ENCODE measurements around the gene DGLUCY.
"Not testable (repeated sequence)": the region's sequence is repeated elsewhere in the genome, so short reads cannot be mapped to it uniquely, and the experiment has no call there.

Gene DGLUCY

DNA sequence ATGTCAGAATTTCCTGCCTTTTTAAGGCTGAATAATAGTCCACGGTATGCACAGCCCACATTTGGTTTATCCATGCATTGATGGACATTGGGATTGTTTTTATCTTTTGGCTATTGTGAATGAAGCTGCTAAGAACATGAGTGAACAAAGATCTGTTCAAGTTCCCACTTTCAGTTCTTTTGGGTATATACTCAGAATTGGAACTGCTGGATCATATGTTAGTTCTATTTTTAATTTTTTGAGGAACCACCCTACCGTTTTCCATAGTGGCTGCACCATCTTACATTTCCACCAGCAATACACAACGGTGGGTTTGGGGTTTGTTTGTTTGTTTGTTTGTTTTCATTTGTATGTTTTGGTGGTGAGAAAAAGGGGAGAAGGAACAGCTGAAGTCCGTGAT lies 124.2 kb downstream of the DGLUCY start:
- no peak for DNase-seq (ENCODE audit: low spot score)

DNA sequence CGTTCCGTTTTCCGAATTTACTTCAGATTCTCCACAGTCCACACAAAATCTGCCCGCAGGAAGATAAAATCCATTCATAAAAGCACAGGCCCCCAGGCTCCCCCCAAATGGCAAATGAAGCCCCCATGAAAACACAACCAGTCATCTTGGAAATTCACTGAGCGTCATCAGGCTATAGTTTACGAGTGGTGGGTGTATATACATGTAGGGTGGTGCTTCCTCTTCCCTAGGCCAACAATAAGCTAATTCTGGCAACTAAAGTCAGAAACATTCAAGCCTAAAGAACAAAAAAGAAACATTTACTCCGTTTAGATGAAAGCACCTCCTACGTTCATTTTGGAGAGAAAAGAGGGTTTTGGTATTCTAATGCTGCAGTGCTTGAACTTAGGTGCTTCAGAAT lies 124.8 kb downstream of the DGLUCY start:
- no peak for DNase-seq (ENCODE audit: low spot score)

DNA sequence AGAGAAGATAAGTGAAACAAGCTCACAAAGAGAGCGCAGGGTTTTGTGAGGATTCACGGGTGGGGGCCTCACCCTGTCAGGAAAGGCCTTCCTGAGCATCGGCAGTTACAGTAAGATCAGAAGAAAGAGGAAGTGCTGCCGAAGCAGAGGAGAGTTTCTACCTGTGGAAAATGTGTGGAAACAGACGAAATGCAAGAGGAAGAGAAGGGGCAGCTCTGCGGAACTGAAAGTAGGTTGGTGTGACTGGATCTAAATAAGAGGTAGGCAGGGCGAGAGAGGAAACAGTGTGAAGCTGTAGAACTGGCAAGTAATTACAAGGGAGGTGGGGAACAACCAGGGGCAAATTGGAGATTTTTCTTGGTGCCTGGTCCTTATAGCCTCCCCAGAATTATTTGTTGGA lies 128.0 kb downstream of the DGLUCY start:
- no peak for DNase-seq (ENCODE audit: low spot score)

DNA sequence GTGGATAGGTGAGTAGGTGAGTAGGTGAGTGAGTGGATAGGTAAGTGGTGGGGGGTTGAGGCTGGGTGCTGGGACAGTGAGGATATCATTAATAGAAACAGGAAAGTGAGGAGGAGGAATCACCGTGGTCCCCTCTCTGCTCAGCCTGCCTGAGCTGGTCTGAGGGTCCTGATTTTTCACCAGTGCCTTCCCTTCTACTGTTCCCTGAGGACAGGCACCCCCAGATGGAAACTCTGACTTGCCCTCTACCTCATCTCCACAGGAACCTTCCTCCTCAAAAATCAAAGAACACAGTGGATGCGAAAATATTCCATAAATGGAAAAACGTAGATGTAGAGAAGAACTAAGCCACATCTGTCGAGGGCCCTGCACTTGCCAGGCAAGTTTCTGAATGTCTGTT lies 128.8 kb downstream of the DGLUCY start:
- DNase-seq (ENCODE audit: low spot score): no peak

DNA sequence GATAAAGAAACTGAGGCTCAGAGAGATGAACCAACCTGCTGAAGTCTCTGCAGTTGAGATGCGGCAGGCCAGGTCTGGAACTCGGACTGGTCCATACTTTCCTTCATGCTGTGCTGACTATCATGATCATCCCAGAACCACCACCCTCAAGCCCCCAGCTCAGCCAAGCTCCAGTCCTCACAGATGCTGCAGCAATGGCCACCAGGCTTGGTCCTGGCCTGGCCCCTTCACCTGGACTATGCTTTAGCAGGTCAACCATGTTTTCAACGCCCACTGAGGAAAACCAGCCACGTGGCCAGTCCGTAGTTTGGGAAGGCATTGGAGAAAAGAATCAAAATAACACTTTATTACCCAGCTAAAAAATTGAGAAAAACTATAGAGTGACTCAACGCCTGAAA lies 129.2 kb downstream of the DGLUCY start:
- no peak for DNase-seq (ENCODE audit: low spot score)

DNA sequence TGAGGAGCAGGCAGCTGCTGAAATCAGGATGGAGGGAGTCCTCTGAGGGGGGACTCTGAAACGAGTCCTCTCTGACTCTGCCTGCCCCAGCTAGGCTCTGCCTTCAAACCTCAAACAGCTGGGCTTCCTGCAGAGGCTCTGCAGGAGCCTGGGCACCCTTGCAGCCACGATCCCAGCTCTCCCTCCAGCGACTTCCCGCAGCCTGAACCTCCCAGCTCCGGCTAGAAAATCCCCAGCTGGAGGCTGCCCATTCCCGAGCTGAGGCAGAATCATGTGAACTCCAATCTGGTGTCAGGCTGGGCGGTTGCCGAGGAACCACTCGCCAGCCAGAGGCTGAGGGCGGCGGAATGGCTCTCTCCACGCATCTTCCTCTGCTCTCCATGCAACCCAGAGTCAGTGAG lies 130.6 kb downstream of the DGLUCY start, which contains the start of gene GPR68:
Gene GPR68, minus strand, starts transcription at position 204 of the 401 bp plus-strand sequence. CDS start 9,654 bp downstream, outside the sequence.
- DNase-seq (ENCODE audit: low spot score): no peak

DNA sequence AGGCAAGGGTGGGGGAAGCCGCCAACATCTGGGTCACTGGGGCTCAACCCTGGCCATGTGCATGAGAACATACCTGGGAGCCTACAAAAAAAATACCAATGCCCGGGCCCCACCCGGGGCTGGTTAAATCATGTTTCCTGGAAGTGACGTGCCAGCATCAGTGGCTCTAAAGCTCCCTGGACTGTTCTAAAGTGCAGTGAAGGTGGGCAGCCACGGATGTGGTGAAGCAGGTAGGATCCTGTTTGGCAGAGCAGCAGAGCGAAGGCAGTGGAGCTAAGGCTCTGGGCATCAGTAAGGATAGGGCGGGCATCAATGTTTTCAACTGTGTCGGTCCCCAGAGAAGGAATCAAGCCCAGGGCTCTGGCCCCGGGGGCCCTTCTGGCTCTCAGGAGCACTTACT lies 131.2 kb downstream of the DGLUCY start:
- DNase-seq (ENCODE audit: low spot score): no peak

DNA sequence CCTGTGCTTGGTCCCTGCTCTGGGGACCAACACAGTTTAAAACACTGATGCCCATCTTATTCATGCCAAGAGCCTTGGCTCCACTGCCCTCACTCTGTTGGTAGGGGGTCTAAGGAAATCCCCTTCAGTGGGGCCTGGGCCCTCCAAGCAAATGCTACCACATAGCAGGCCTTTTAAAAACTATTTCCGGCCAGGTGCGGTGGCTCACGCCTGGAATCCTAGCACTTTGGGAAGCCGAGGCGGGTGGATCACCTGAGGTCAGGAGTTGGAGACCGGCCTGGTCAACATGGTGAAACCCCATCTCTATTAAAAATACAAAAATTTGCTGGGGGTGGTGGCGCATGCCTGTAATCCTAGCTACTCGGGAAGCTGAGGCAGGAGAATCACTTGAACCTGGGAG lies 131.7 kb downstream of the DGLUCY start:
- DNase-seq (ENCODE audit: low spot score): not testable (repeated sequence)

DNA sequence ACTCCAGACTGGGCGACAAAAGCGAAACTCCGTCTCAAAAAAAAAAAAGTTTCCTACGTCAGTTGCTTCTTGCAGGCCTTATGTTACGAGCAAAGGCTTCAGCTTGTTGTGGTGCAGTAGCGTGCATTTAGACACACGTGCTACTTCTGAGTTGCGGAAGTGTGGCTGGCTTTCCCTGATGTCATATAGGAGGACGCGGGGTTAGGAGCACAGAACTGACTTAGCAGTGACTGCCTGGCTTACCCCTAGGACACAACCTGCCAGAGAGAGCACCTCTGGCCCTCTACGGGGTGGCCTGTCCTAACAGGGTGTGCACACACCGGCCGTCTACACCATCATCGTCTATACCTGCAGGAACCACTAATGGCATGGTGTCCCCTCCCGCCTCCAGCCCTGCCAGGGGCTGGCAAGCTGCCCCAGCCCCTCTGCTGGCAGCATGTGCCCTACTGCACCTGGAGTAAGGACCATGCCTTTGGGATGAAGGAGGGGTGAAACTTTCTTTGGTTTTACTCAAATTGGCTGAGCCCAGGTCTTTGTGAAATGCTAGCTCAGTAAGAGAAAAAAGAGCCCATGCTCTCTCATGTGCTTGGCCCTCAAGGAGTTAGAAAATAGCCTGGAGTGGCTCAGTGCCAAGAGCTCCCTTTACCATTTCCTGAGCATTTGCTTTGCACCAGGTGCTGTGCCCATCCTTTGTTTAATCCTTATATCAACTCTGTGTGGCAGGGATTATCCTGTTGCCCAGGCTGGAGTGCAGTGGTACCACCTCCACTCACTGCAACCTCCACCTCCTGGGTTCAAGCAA lies 132.4 kb downstream of the DGLUCY start:
- no peak for DNase-seq (ENCODE audit: low spot score)

DNA sequence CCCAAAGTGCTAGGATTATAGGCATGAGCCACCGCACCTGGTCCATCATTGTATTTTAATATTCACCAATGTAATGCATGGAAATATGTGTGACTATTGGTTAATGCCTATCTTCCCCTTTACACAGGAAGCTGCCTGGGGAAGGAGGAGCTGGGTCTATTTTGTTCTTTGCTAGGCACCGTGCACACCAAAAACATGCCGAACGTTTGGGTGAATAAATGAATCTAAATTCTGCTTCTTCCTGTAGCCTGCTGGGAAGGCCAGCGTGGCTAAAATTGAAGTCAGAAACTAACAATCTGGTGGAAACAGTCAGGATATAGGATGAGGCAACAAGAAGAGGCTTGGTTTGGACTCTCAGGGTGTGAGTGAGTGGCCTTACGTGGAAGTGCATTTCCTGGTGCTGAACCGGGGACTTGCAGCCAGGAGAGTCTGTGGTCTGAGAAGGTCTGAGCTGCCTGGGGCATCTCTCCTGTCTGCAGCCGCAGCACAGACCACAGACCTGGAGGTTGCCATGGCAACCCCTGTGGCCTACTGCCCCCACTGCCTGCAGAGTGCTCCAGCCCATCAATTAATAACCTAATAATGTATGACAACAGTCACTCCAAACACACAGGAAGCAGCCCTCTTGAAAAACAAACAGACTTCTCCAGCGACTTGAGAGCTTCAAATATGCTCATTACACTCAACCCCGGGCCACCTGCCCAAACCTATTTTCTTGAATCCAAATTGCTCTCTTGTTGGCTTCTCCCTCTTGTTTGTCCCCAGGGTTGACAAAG lies 136.2 kb downstream of the DGLUCY start:
- DNase-seq (ENCODE audit: low spot score): no peak

DNA sequence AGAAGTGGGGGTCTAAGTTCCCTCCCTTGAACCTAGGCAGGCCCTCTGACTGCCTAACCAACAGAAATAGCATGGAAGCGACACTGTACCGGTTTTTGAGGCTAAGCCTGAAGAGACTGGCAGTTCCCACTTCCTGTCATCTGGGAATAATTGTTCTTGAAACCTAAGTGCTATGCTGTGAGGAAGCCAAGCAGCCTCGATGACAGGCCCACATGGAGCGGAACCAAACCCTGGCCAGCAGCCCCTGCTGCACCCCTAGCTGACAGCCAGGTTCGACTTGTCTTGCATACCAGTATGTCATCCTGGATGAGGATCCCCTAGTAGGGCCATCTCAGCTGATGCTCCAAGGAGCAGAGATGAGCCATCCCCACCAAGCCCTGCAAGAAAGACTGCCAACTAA lies 137.0 kb downstream of the DGLUCY start:
- DNase-seq (ENCODE audit: low spot score): no peak

DNA sequence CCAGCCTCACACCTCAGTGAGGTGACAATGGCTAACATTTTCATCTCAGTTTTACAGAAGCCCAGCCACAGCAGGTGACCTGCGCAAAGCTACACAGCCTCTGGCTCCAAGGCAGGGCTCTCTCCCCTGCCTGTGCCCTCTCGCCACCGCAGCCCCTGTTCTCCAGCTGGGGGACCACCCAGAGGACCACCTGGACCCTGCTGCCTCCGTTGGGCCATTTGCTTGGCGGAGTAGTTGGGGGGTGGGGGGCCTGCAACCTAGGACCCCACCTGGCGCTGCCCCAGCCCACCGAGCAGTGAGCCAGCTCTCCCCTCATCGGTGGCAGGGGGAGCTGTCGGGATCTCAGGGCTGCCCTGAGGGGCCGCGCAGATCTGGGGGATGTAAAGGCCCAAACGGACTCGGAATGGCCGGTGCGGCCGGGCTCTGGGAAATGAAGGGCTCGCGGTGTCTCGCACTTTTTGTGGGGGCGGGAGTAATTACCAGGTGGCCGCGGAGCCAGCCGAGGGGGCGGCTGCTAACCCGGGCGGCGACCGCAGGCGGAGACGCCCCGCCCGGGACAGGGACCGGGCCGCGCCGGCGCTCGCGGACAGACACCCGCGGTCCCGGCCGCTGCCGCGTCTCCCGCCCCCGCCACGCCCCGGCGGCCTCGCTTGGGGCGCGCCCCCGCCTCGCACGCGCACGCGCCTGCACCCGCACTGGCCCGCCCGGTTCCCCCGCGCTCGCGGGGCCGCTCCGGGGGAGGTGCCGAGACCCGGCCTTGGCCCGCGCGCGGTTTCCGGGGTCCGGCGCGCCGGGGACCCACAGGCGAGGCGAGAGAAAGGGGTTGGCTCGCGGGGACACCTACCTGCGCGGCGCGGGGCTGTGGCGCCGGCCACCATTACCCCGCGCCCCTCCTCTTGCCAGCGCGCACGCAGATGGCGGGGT lies 139.3 kb downstream of the DGLUCY start:
- peak; percentile 41 for DNase-seq (ENCODE audit: low spot score)

DNA sequence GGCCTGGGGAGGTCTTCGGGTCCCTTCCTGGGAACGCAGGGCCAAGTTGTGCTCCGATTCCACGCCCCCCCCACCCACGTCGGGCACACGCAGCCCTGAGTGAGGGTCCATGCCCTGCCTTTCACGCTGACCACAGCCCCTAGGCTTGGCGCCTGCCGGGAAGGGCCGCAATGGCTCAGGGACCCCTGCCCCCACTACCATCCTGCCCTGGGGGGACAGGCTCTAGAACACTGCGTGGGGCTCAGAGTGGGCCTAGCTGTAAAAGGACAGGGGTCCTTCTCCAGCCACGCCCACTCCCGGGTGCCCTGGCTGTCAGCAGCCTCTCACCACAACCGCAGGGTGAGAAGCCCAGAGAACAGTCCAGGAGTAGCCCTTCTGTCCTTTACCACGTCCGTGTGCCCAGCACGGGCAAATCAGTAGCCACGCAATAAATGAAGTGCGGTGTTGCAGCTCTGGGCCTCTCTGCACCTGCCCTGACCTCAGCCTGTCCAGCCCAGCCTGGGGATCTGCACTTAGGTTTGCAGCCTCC lies 140.0 kb downstream of the DGLUCY start:
- DNase-seq (ENCODE audit: low spot score): no peak

DNA sequence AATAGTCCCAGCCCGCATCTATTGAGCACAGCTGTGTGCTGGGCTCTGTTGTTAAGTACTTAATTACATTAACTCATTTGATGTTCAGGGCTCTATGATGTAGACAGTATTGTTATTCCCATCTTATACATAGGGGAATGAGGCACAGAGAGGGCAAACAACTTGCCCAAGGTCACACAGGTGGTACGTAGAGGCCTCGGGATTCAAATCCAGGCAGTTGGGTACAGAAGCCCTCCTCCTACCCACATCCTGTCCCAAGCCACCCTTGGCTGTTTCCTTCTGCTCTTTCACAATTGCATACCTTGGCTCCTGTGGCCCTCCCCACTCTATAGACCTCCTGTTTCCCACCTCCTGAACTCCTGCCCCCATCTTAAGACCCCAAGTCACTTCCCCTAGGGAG lies 140.6 kb downstream of the DGLUCY start:
- no peak for DNase-seq (ENCODE audit: low spot score)

DNA sequence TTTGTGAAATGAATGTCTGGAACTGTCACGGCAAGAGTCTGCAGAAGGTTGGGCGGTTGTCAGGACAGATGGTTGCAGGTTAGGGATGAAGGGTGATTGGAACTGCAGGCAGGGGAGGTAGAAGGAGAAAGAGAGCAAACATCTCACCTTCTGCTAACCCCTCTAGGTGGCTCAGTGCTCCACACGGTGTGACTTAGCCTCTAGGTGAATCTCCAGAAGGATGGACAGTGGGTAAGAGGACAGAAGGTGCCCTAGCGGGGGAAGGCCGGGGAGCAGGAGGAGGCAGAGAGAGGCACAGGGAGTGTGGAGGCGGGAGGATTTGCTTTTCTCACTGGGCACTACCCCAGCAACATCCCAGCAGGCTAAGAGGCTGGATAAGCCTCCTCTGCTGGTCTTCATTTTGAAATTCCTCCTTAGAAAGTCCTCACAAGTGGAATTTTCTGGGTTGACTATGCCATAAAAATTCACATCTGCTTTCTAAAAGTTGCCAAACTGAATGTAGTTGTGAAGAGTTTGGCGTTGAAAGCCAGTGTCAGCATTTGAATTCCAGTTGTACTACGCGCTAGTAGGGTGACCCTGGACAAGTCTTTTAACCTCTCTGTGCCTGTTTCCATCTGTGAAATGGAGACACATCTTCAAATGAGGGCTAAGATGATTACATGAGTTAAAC lies 141.3 kb downstream of the DGLUCY start:
- DNase-seq (ENCODE audit: low spot score): no peak

DNA sequence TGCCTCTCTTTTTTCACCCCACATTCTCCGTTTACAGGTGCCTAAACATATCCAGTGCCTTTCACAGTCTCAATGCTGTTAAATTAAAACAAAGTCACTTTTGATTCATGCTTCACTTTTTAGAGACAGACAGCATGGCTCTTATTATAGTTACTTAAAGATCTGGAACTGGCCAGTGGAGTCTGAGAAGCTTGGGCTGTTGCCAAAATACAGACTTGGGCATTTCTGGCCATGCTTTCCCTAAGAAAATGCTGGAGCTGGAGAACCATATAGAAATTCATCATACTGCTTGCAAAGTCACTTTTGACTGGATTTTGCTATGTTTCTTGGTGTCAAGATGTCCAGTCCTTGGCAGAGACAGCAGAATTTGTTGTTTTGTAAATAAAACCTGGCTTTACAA lies 142.8 kb downstream of the DGLUCY start:
- DNase-seq (ENCODE audit: low spot score): no peak

DNA sequence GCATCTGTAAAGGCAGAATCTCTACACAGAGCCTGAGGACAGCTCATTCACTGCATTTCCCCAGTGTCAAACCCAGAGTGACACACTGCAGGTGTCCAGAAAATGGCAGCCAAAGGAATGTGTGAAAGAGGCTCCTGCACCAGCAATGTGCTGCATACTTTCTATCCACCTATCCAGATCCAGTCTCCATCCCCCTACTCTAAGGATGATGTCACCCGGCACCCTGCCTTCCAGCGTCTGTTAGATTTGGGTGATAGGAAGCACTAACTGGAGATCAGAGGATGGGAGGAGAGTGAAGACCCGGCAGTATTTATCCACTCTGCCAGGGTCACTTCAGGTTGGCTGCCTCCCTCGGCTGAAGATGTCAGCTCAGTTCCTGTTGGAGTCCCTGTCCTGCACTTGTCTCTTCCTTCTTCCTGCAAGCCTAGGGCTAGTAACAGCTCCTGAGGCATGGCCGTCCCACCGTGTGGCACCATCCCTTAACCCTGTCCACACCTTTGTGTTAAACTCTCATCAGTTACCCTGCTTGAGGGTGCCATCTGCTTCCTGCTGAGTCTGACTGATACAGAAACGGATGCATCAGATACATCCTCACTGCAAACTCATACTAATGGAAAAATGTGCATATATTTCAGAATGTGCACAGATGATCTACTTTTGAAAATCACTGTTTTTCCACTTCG lies 143.6 kb downstream of the DGLUCY start:
- no peak for DNase-seq (ENCODE audit: low spot score)

DNA sequence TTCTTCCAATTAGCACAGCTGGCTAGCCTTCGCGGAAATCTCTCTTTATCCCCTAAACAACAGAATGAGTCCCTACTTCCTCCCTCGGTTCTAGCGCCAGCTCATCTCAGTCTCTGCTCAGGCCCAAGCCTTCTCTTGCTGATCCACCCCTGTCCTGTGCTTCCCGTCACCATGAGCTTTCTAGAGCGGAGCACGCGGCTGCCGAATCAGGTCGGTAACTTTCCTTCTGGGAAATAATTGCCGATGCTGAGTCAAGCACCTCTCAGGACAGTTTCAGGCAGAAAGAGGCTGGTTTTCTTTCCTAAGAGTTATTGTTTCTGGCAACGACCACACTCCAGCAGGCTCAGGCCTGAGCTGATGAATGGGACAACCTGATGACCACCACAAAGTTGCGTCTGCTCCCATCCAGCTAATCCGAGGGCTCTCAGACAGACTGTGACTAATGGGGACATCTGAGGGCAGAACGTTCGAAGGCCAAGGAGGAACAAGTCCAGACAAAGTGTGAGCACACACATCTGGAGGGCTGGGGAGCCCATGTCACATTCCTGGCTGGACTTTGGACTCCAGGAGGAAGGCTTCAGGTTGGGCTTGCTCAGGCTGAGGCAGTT lies 144.2 kb downstream of the DGLUCY start:
- no peak for DNase-seq (ENCODE audit: low spot score)

DNA sequence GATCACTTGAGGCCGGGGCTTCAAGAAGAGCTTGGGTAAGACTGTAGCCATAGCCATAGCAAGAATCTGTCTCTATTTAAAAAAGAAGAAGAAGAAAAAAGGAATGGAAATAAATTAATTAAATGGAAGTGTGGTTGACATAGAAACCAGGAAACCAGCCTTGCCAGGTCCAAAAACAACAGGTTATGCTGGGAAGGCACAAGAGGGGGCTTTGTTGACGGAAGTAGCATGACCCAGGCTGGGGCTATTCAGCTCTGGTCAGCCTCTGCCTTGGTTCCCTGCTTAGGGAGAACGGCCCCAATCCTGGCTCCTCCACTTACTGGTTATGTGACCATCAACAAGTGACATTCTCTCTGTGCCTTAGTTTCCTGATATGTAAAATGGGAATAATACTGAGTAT lies 145.0 kb downstream of the DGLUCY start:
- DNase-seq (ENCODE audit: low spot score): no peak

DNA sequence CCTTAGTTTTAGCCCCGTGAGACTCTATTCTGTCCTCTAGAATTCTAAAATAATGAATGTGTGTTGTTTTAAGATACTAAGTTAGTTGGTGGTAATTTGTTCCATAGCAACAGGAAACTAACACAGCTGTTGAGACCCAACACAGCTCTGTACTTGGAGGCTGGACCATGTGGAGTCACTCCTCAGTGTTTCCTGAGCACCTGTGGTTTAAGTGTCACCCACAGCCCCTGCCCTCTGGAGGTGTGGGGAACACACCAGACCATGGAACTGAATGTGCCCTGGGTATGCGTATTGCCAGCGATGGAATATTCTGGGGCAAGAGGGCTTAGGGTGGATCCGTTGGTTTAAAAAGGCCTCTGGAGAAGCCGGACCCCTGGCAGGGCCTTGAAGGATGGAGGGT lies 147.2 kb downstream of the DGLUCY start:
- DNase-seq (ENCODE audit: low spot score): no peak
